GM19043 (cell line): Measurements from ENCODE around the gene AHRR.
"Not testable (repeated sequence)": the region's sequence is repeated elsewhere in the genome, so short reads cannot be mapped to it uniquely, and the experiment has no call there.

ENCODE experiments used
- ATAC-seq: cut with Tn5 transposase; IDR thresholded peaks from one replicate; pipeline ENCODE4 v1.9.1; 2021; ENCODE audit warnings: low read depth; ENCODE audit not compliant: unreplicated experiment

AHRR gene

GRCh38 chr5:321230-321725 lies at the start of gene AHRR:
Gene AHRR, plus strand, starts transcription at chr5:321714. Its CDS starts 22,189 bp downstream, at chr5:343903.
- no peak for ATAC-seq

GRCh38 chr5:271828-272167 lies 49.7 kb upstream of the AHRR start:
- not testable (repeated sequence) for ATAC-seq

- not testable (repeated sequence) for ATAC-seq
These were observed 48.4 kb upstream of the AHRR start for GRCh38 chr5:273091-273490.

- not testable (repeated sequence) for ATAC-seq
These were observed 48.0 kb upstream of the AHRR start for GRCh38 chr5:273491-273890.

- not testable (repeated sequence) for ATAC-seq
These were observed 47.2 kb upstream of the AHRR start for GRCh38 chr5:274346-274745.

- ATAC-seq: no peak
These were observed 42.9 kb upstream of the AHRR start for GRCh38 chr5:278646-279045.

- ATAC-seq: not testable (repeated sequence)
These were observed 42.4 kb upstream of the AHRR start for GRCh38 chr5:279051-279665.

GRCh38 chr5:285991-286557 lies 35.4 kb upstream of the AHRR start:
- no peak for ATAC-seq

- not testable (repeated sequence) for ATAC-seq
These were observed 31.3 kb upstream of the AHRR start for GRCh38 chr5:290200-290599.

- ATAC-seq: not testable (repeated sequence)
These were observed 30.2 kb upstream of the AHRR start for GRCh38 chr5:291345-291744.

- not testable (repeated sequence) for ATAC-seq
These were observed 26.7 kb upstream of the AHRR start for GRCh38 chr5:294788-295187.

- not testable (repeated sequence) for ATAC-seq
These were observed 25.3 kb upstream of the AHRR start for GRCh38 chr5:296207-296606.

- not testable (repeated sequence) for ATAC-seq
These were observed 24.6 kb upstream of the AHRR start for GRCh38 chr5:296954-297353.

- ATAC-seq: not testable (repeated sequence)
These were observed 24.1 kb upstream of the AHRR start for GRCh38 chr5:297448-297847.

- not testable (repeated sequence) for ATAC-seq
These were observed 23.4 kb upstream of the AHRR start for GRCh38 chr5:297991-298736.

- no peak for ATAC-seq
These were observed 22.8 kb upstream of the AHRR start for GRCh38 chr5:298737-299125.

- ATAC-seq: not testable (repeated sequence)
These were observed 21.6 kb upstream of the AHRR start for GRCh38 chr5:299921-300320.

- not testable (repeated sequence) for ATAC-seq
These were observed 20.7 kb upstream of the AHRR start for GRCh38 chr5:300691-301435.

GRCh38 chr5:302416-302815 lies 19.1 kb upstream of the AHRR start:
- ATAC-seq: not testable (repeated sequence)

- no peak for ATAC-seq
These were observed 18.5 kb upstream of the AHRR start for GRCh38 chr5:302966-303365.

GRCh38 chr5:303741-304140 lies 17.8 kb upstream of the AHRR start:
- not testable (repeated sequence) for ATAC-seq
